IPS-11a (cell line): ENCODE measurements around the gene FAM163B.
"Not testable (repeated sequence)": the region's sequence is repeated elsewhere in the genome, so short reads cannot be mapped to it uniquely, and the experiment has no call there.

Source experiments
- H3K4me3 ChIP-seq: one replicate; pipeline ENCODE4 v1.5.1; 2013; ENCODE audit warnings: low read depth, low read length, control low read depth

FAM163B gene

GRCh38 chr9:133569891-133570690, 39.1 kb downstream of the FAM163B start:
- no peak overlapping the region for H3K4me3 ChIP-seq

GRCh38 chr9:133569121-133569785, 39.9 kb downstream of the FAM163B start:
- no peak overlapping the region for H3K4me3 ChIP-seq

- no peak overlapping the region for H3K4me3 ChIP-seq
Measured at GRCh38 chr9:133568186-133568585, 41.0 kb downstream of the FAM163B start.

- no peak overlapping the region for H3K4me3 ChIP-seq
Measured at GRCh38 chr9:133566817-133567216, 42.4 kb downstream of the FAM163B start.

- H3K4me3 ChIP-seq, result no peak overlapping the region
Measured at GRCh38 chr9:133566382-133566781, 42.8 kb downstream of the FAM163B start.

- H3K4me3 ChIP-seq, result no peak overlapping the region
Measured at GRCh38 chr9:133564451-133565116, 44.6 kb downstream of the FAM163B start.

- H3K4me3 ChIP-seq, result not testable (repeated sequence)
Measured at GRCh38 chr9:133563814-133564213, 45.4 kb downstream of the FAM163B start.

GRCh38 chr9:133563291-133563796, 45.8 kb downstream of the FAM163B start:
- no peak overlapping the region for H3K4me3 ChIP-seq

GRCh38 chr9:133562611-133563290, 46.4 kb downstream of the FAM163B start:
- no peak overlapping the region for H3K4me3 ChIP-seq

GRCh38 chr9:133561976-133562554, 47.1 kb downstream of the FAM163B start:
- H3K4me3 ChIP-seq, result no peak overlapping the region

- no peak overlapping the region for H3K4me3 ChIP-seq
Measured at GRCh38 chr9:133560944-133561343, 48.2 kb downstream of the FAM163B start.

GRCh38 chr9:133560311-133560710, 48.9 kb downstream of the FAM163B start:
- no peak overlapping the region for H3K4me3 ChIP-seq

- no peak overlapping the region for H3K4me3 ChIP-seq
Measured at GRCh38 chr9:133558191-133559126, 50.7 kb downstream of the FAM163B start.

GRCh38 chr9:133557581-133557980, 51.6 kb downstream of the FAM163B start:
- H3K4me3 ChIP-seq, result no peak overlapping the region

GRCh38 chr9:133556354-133556753, 52.8 kb downstream of the FAM163B start:
- H3K4me3 ChIP-seq, result no peak overlapping the region

GRCh38 chr9:133554729-133555128, 54.5 kb downstream of the FAM163B start:
- no peak overlapping the region for H3K4me3 ChIP-seq

GRCh38 chr9:133553973-133554713, 55.0 kb downstream of the FAM163B start:
- H3K4me3 ChIP-seq, result no peak overlapping the region

GRCh38 chr9:133553123-133553522, 56.1 kb downstream of the FAM163B start:
- no peak overlapping the region for H3K4me3 ChIP-seq

- H3K4me3 ChIP-seq, result no peak overlapping the region
Measured at GRCh38 chr9:133552236-133552635, 57.0 kb downstream of the FAM163B start.
